HG02885 (cell line): ENCODE data around the gene COLGALT1.

Experiments used
- ATAC-seq: cut with Tn5 transposase; IDR thresholded peaks from one replicate; pipeline ENCODE4 v1.9.1; 2021; ENCODE audit warnings: mild to moderate bottlenecking; ENCODE audit not compliant: unreplicated experiment, poor library complexity

COLGALT1 gene

GRCh38 chr19:17617807-17618192, 62.4 kb downstream of the COLGALT1 start:
- no peak for ATAC-seq

- ATAC-seq = no peak
These were observed 62.9 kb downstream of the COLGALT1 start for GRCh38 chr19:17618281-17618903.

GRCh38 chr19:17618936-17619335, 63.5 kb downstream of the COLGALT1 start:
- ATAC-seq = no peak

- no peak for ATAC-seq
These were observed 65.2 kb downstream of the COLGALT1 start for GRCh38 chr19:17620696-17621095.

GRCh38 chr19:17623224-17623935, 67.9 kb downstream of the COLGALT1 start:
- no peak for ATAC-seq

- no peak for ATAC-seq
These were observed 69.0 kb downstream of the COLGALT1 start for GRCh38 chr19:17624314-17624991.

GRCh38 chr19:17625043-17625442, 69.6 kb downstream of the COLGALT1 start:
- ATAC-seq = no peak

GRCh38 chr19:17625980-17626379, 70.5 kb downstream of the COLGALT1 start:
- no peak for ATAC-seq

- ATAC-seq = no peak
These were observed 71.1 kb downstream of the COLGALT1 start for GRCh38 chr19:17626456-17627015.

- no peak for ATAC-seq
These were observed 71.7 kb downstream of the COLGALT1 start for GRCh38 chr19:17627161-17627560.

- no peak for ATAC-seq
These were observed 72.5 kb downstream of the COLGALT1 start for GRCh38 chr19:17627921-17628320.

- no peak for ATAC-seq
These were observed 74.3 kb downstream of the COLGALT1 start for GRCh38 chr19:17629760-17630159.

- ATAC-seq = no peak
These were observed 77.1 kb downstream of the COLGALT1 start for GRCh38 chr19:17632577-17632976.
